Measurements from ENCODE around the gene GOLGA8J. TPM values are rescaled to one million over a fixed set of nuclear protein-coding genes. Genes with fewer than 3 reads are reported as not detected.
"Not testable (repeated sequence)": the region's sequence is repeated elsewhere in the genome, so short reads cannot be mapped to it uniquely, and the experiment has no call there.

The GOLGA8J gene
- total and polyA plus RNA-seq, 2 donors (not counting 1 experiment from before 2014, with no cell fraction given): not detected

DNA sequence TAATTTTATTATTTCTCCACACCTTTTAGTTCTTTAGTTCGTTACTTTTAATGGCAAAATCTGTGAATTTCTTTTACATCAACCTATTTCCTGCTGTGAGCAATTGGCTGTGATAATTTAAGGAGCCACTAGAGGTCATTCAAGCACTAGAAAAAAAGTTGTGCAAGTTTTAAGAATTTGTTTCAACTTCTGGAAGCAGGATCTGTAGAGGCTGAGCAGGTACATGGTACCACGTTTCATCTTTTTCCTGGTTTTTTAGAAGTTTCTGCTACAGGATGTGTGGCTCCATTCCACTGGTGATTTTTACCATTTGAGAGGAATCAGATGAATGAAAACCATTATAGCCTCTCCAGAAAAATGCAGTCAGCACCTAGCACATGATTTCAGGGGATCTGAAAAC, 47.3 kb downstream of the GOLGA8J start:
- H3K4me3 ChIP-seq (replicated peaks in 1 of 4; ENCODE audit: control extremely low read depth in 1 of 4, insufficient read depth in 1 of 4, low read depth in 3 of 4, low read length in 4 of 4); H3K27me3 ChIP-seq (ENCODE audit: control insufficient read depth, insufficient read depth, low read length); H3K9ac ChIP-seq (ENCODE audit: insufficient read depth, low read length); H3K4me1 ChIP-seq (ENCODE audit: control insufficient read depth, extremely low read depth, insufficient read depth, low read length); H4K20me1 ChIP-seq (ENCODE audit: control insufficient read depth, extremely low read depth, insufficient read depth, low read length); H3K79me2 ChIP-seq (ENCODE audit: control insufficient read depth, insufficient read depth, low read length); H3K36me3 ChIP-seq (ENCODE audit: control insufficient read depth, insufficient read depth, low read length); H3K9me3 ChIP-seq (ENCODE audit: control insufficient read depth, insufficient read depth, low read depth, low read length); H3K4me2 ChIP-seq (ENCODE audit: extremely low read depth, insufficient read depth, low read length); H3K27ac ChIP-seq (ENCODE audit: insufficient read depth, low read length); H2AFZ ChIP-seq (ENCODE audit: low read length): not testable (repeated sequence)
- peak in 1 of 2 donors; percentile 5 for DNase-seq (ENCODE audit: low read depth in 2 of 2)

GRCh38 chr15:30134751-30135150, 52.0 kb downstream of the GOLGA8J start, which contains the start of gene GOLGA8T:
TSS of gene GOLGA8T (plus strand) at chr15:30135051. CDS start at chr15:30135149, 98 bp downstream.
- not testable (repeated sequence) for H3K27ac ChIP-seq (ENCODE audit: insufficient read depth, low read length); H3K27me3 ChIP-seq (ENCODE audit: control insufficient read depth, insufficient read depth, low read length); H3K4me3 ChIP-seq (replicated peaks in 1 of 4; ENCODE audit: control extremely low read depth in 1 of 4, insufficient read depth in 1 of 4, low read depth in 3 of 4, low read length in 4 of 4); H4K20me1 ChIP-seq (ENCODE audit: control insufficient read depth, extremely low read depth, insufficient read depth, low read length); H3K79me2 ChIP-seq (ENCODE audit: control insufficient read depth, insufficient read depth, low read length); DNase-seq (ENCODE audit: low read depth in 2 of 2); H3K36me3 ChIP-seq (ENCODE audit: control insufficient read depth, insufficient read depth, low read length); H3K4me2 ChIP-seq (ENCODE audit: extremely low read depth, insufficient read depth, low read length); H2AFZ ChIP-seq (ENCODE audit: low read length); H3K9me3 ChIP-seq (ENCODE audit: control insufficient read depth, insufficient read depth, low read depth, low read length); H3K4me1 ChIP-seq (ENCODE audit: control insufficient read depth, extremely low read depth, insufficient read depth, low read length); H3K9ac ChIP-seq (ENCODE audit: insufficient read depth, low read length)

Other genes starting within 250 kb of the GOLGA8J start
- 0.17 and 0.26 TPM in 2 replicates for gene GOLGA8T, start 52.1 kb downstream of the GOLGA8J start, total RNA-seq
- 0.03 TPM in 1 of 2 replicates, not detected in the other for gene GOLGA8T, start 52.1 kb downstream of the GOLGA8J start, polyA plus RNA-seq

All from fibroblast of lung (primary cell).